ENCODE measurements around the gene ALOX15B.

Gene ALOX15B

GRCh38 chr17:8080208-8080798, 41.4 kb downstream of the ALOX15B start:
- DNase-seq (ENCODE audit: low spot score): no peak

- DNase-seq (ENCODE audit: low spot score): no peak
Observed at GRCh38 chr17:8080799-8081219, 42.0 kb downstream of the ALOX15B start.

GRCh38 chr17:8081876-8082275, 43.0 kb downstream of the ALOX15B start:
- no peak for DNase-seq (ENCODE audit: low spot score)

- DNase-seq (ENCODE audit: low spot score): no peak
Observed at GRCh38 chr17:8082292-8082691, 43.4 kb downstream of the ALOX15B start.

GRCh38 chr17:8084250-8084649, 45.4 kb downstream of the ALOX15B start:
- no peak for DNase-seq (ENCODE audit: low spot score)

GRCh38 chr17:8087075-8087951, 48.5 kb downstream of the ALOX15B start, which contains the start of gene ALOX12B:
Gene ALOX12B, minus strand, starts transcription at chr17:8087716. Its CDS starts 274 bp downstream, at chr17:8087442.
- no peak for DNase-seq (ENCODE audit: low spot score)

- DNase-seq (ENCODE audit: low spot score): no peak
Observed at GRCh38 chr17:8087952-8088230, 49.0 kb downstream of the ALOX15B start.

GRCh38 chr17:8089728-8090127, 50.9 kb downstream of the ALOX15B start:
- no peak for DNase-seq (ENCODE audit: low spot score)

GRCh38 chr17:8091033-8091687, 52.3 kb downstream of the ALOX15B start:
- DNase-seq (ENCODE audit: low spot score): no peak

- DNase-seq (ENCODE audit: low spot score): no peak
Observed at GRCh38 chr17:8095361-8095760, 56.5 kb downstream of the ALOX15B start.

- no peak for DNase-seq (ENCODE audit: low spot score)
Observed at GRCh38 chr17:8096541-8096940, 57.7 kb downstream of the ALOX15B start.
